ENCODE results near the gene CALML4. TPM values are rescaled to one million over a fixed set of nuclear protein-coding genes. Genes with fewer than 3 reads are reported as not detected.
"Not testable (repeated sequence)": the region's sequence is repeated elsewhere in the genome, so short reads cannot be mapped to it uniquely, and the experiment has no call there.

CALML4 gene
- total RNA-seq, 1 donor from 2014 or later, result 9.4 TPM

- no peak for DNase-seq (ENCODE audit: extremely low spot score, unreplicated experiment)
- Mint-ChIP-seq H3K36me3 (peaks cover 22% of the 10 kb centered on the region), H3K9me3 (no peaks in the 10 kb centered on the region), H3K27me3 (no peaks in the 10 kb centered on the region), H3K4me1 (ENCODE audit: unreplicated experiment) (no peaks in the 10 kb centered on the region), H3K4me3 (no peak overlapping the region), H3K27ac (no peak overlapping the region)
- TF ChIP-seq, protein P1, sequence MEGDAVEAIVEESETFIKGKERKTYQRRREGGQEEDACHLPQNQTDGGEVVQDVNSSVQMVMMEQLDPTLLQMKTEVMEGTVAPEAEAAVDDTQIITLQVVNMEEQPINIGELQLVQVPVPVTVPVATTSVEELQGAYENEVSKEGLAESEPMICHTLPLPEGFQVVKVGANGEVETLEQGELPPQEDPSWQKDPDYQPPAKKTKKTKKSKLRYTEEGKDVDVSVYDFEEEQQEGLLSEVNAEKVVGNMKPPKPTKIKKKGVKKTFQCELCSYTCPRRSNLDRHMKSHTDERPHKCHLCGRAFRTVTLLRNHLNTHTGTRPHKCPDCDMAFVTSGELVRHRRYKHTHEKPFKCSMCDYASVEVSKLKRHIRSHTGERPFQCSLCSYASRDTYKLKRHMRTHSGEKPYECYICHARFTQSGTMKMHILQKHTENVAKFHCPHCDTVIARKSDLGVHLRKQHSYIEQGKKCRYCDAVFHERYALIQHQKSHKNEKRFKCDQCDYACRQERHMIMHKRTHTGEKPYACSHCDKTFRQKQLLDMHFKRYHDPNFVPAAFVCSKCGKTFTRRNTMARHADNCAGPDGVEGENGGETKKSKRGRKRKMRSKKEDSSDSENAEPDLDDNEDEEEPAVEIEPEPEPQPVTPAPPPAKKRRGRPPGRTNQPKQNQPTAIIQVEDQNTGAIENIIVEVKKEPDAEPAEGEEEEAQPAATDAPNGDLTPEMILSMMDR (conservative IDR thresholded peaks at IDR 0.05), result no peak
Observed at GRCh38 chr15:68176601-68177000, 28.5 kb downstream of the CALML4 start.

DNA sequence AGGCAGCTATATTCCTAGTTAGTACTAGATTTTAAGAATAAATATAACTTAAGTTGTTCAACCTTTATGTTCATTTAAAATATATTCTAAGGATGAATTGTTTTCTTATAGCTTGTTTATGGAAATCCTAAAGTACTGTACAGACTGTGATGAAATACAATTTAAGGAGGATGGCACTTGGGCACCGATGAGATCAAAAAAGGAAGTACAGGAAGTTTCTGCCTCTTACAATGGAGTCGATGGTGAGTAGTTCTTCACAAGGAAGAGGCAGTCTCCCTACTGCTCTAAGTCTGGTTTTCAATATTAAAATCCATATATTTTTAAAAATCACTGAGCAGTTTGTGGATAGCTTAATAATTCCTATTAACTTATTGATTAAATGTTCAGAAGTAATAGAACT, 29.6 kb downstream of the CALML4 start:
- H3K27me3 Mint-ChIP-seq, result no peaks in the 10 kb centered on the region
- H3K36me3 Mint-ChIP-seq, result peaks cover 19% of the 10 kb centered on the region
- H3K9me3 Mint-ChIP-seq, result no peaks in the 10 kb centered on the region
- H3K4me3 Mint-ChIP-seq, result no peak overlapping the region
- TF ChIP-seq, protein P1 (conservative IDR thresholded peaks at IDR 0.05), result no peak
- H3K27ac Mint-ChIP-seq, result no peak overlapping the region
- no peak for DNase-seq (ENCODE audit: extremely low spot score, unreplicated experiment)
- no peaks in the 10 kb centered on the region for H3K4me1 Mint-ChIP-seq (ENCODE audit: unreplicated experiment)

DNA sequence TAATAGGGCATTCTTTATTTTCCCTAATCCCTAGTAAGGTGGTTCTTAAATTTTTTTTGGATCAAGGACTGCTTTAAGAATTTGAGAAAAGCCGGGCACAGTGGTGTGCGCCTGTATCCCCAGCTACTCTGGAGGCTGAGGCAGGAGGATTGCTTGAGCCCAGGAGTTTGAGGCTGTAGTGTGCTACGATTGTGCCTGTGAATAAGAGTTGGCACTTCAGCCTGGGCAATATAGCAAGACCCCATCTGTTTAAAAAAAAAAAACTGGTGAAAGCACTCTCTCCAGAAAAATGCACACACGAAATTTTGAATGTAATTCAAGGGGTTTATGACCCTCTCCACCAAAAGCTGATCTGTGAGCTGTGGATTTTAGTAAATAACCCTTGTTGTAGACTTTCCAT, 32.0 kb downstream of the CALML4 start:
- no peak for DNase-seq (ENCODE audit: extremely low spot score, unreplicated experiment)
- H3K9me3 Mint-ChIP-seq, result no peaks in the 10 kb centered on the region
- peaks cover 17% of the 10 kb centered on the region for H3K36me3 Mint-ChIP-seq
- H3K27me3 Mint-ChIP-seq, result no peaks in the 10 kb centered on the region
- H3K4me1 Mint-ChIP-seq (ENCODE audit: unreplicated experiment), result no peaks in the 10 kb centered on the region
- H3K27ac Mint-ChIP-seq, result no peak overlapping the region
- no peak overlapping the region for H3K4me3 Mint-ChIP-seq
- TF ChIP-seq, protein P1 (conservative IDR thresholded peaks at IDR 0.05), result no peak

DNA sequence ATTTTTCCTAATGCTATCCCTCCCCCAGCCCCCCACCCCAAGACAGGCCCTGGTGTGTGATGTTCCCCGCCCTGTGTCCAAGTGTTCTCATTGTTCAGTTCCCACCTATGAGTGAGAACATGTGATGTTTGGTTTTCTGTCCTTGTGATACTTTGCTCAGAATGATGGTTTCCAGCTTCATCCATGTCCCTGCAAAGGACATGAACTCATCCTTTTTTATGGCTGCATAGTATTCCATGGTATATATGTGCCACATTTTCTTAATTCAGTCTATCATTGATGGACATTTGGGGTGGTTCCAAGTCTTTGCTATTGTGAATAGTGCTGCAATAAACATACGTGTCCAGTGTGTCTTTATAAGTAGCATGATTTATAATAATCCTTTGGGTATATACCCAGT, 33.1 kb downstream of the CALML4 start:
- H3K36me3 Mint-ChIP-seq; H3K4me1 Mint-ChIP-seq (ENCODE audit: unreplicated experiment); H3K27me3 Mint-ChIP-seq; H3K27ac Mint-ChIP-seq; H3K9me3 Mint-ChIP-seq; H3K4me3 Mint-ChIP-seq; DNase-seq (ENCODE audit: extremely low spot score, unreplicated experiment): not testable (repeated sequence)

DNA sequence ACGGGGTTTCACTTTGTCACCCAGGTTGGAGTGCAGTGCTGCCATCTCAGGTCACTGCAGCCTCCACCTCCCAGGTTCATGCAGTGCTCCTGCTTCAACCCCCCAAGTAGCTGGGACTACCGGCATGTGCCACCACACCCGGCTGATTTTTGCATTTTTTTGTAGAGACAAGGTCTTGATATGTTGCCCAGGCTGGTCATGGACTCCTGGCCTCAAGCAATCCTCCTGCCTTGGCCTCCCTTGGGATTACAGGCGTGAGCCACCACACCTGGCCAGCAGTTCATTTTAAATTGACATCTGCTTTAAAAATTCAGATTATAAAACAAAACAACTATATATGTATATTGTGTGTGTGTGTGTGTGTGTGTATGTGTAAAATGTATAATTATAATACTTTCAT, 38.3 kb downstream of the CALML4 start:
- H3K27ac Mint-ChIP-seq, result no peak overlapping the region
- no peaks in the 10 kb centered on the region for H3K9me3 Mint-ChIP-seq
- TF ChIP-seq, protein P1 (conservative IDR thresholded peaks at IDR 0.05), result no peak
- no peak overlapping the region for H3K4me3 Mint-ChIP-seq
- no peaks in the 10 kb centered on the region for H3K4me1 Mint-ChIP-seq (ENCODE audit: unreplicated experiment)
- peaks cover 21% of the 10 kb centered on the region for H3K36me3 Mint-ChIP-seq
- no peak for DNase-seq (ENCODE audit: extremely low spot score, unreplicated experiment)
- H3K27me3 Mint-ChIP-seq, result no peaks in the 10 kb centered on the region

- Mint-ChIP-seq H3K27ac (no peak overlapping the region), H3K27me3 (no peaks in the 10 kb centered on the region), H3K36me3 (peaks cover 31% of the 10 kb centered on the region), H3K4me3 (no peak overlapping the region), H3K4me1 (ENCODE audit: unreplicated experiment) (no peaks in the 10 kb centered on the region), H3K9me3 (no peaks in the 10 kb centered on the region)
- no peak for DNase-seq (ENCODE audit: extremely low spot score, unreplicated experiment)
- TF ChIP-seq, protein P1 (conservative IDR thresholded peaks at IDR 0.05), result no peak
Observed at GRCh38 chr15:68163191-68163590, 41.9 kb downstream of the CALML4 start.

Data from type B pancreatic cell (in vitro differentiated cells).